ENCODE results near the gene DIDO1.

- no peak for TF ChIP-seq CTCF (IDR thresholded peaks at IDR 0.05)
- no peak for TF ChIP-seq TAF1 (IDR thresholded peaks at IDR 0.05; ENCODE audit: borderline replicate concordance, low read depth, low read length)
- no peak for TF ChIP-seq TEAD4 (IDR thresholded peaks at IDR 0.05; ENCODE audit: borderline replicate concordance, insufficient read depth)
- TF ChIP-seq RCOR1 (IDR thresholded peaks at IDR 0.05; ENCODE audit: low read length), result no peak
- TF ChIP-seq GATA2 (CRISPR knock-in tag; IDR thresholded peaks at IDR 0.05), result no peak
- TF ChIP-seq CHD2 (IDR thresholded peaks at IDR 0.05; ENCODE audit: low read length, partially characterized antibody), result no peak
- TF ChIP-seq USF2 (IDR thresholded peaks at IDR 0.05; ENCODE audit: borderline replicate concordance, low read depth, low read length), result no peak
- TF ChIP-seq SMC3 (IDR thresholded peaks at IDR 0.05; ENCODE audit: low read depth, low read length), result no peak
- TF ChIP-seq EP300 (IDR thresholded peaks at IDR 0.05; ENCODE audit: borderline replicate concordance in 1 of 2, low read depth in 1 of 2, low read length in 1 of 2), result no peak
- TF ChIP-seq SIN3A (IDR thresholded peaks at IDR 0.05; ENCODE audit: borderline replicate concordance, low read depth, low read length), result no peak
- TF ChIP-seq GABPA (IDR thresholded peaks at IDR 0.05; ENCODE audit: low read depth), result no peak
Observed at GRCh38 chr20:62858058-62858830, 68.1 kb downstream of the DIDO1 start.
